AG04450 (cell line): ENCODE measurements around the gene NEUROD6. TPM values are rescaled to one million over a fixed set of nuclear protein-coding genes. Genes with fewer than 3 reads are reported as not detected.

Experiments used
- CTCF ChIA-PET: fragments of 300-600, 350-600 bp; formaldehyde crosslinking; extraction: SDS; loops from one replicate; lab custom pipeline; 2022; ENCODE audit warnings: antibody characterized with exemption, inconsistent platforms; lab: Charles Lee
- POLR2A ChIA-PET: fragments of 350-600 bp; formaldehyde crosslinking; extraction: SDS; loops from one replicate; lab custom pipeline; 2021; ENCODE audit warnings: antibody characterized with exemption, inconsistent platforms; lab: Yijun Ruan, JAX
- DNase-seq: peaks from one replicate; pipeline ENCODE4 v3.0.0-alpha.2; 2011; ENCODE audit warnings: low read depth, low spot score
- H3K27ac ChIP-seq: one replicate; pipeline ENCODE4 v1.5.1; 2012; ENCODE audit warnings: low read depth, low read length, control low read depth
- H3K27me3 ChIP-seq: one replicate; pipeline ENCODE4 v1.6.0; 2012; ENCODE audit warnings: low read length; ENCODE audit not compliant: control insufficient read depth, insufficient read depth
- H3K4me3 ChIP-seq: 2 replicates; pipeline ENCODE4 v1.5.1; 2011; ENCODE audit warnings: mild to moderate bottlenecking, low read depth, low read length, control low read depth
- H3K9me3 ChIP-seq: 2 replicates; pipeline ENCODE4 v1.5.1; 2012; ENCODE audit warnings: low read length; ENCODE audit not compliant: control insufficient read depth, insufficient read depth
- CTCF ChIP-seq: IDR thresholded peaks from 2 replicates; pipeline ENCODE4 v1.5.1; 2011; ENCODE audit warnings: low read depth, low read length, control low read depth, inconsistent platforms
- polyA plus RNA-seq: library from polyadenylated mRNA; depleted of rRNA; stranded (reverse); fragments of >200 nt; gene quantifications from 2 replicates; pipeline ENCODE4 v1.2.3, GENCODE V29; 2011

NEUROD6 gene
- polyA plus RNA-seq, 1 experiment, result not detected

GRCh38 chr7:31372231-31372959 lies 31.9 kb upstream of the NEUROD6 start:
- DNase-seq, result no peak
- H3K27me3 ChIP-seq, result no peaks in the 10 kb centered on the region
- CTCF ChIA-PET, result interaction anchor here (0.6 to 1.8 kb wide), 6 partner anchors 9 to 1107 kb away, joined by 3 to 6 read pairs (median 4); no protein-coding TSS in a partner anchor
- no peak for TF ChIP-seq CTCF
- no peak overlapping the region for H3K4me3 ChIP-seq
- POLR2A ChIA-PET, result no interaction called here
- no peaks in the 10 kb centered on the region for H3K9me3 ChIP-seq
- no peak overlapping the region for H3K27ac ChIP-seq

- Histone ChIP-seq H3K27me3 (no peaks in the 10 kb centered on the region), H3K27ac (no peak overlapping the region), H3K4me3 (no peak overlapping the region), H3K9me3 (no peaks in the 10 kb centered on the region)
- CTCF ChIA-PET, result interaction anchor here (0.6 to 1.2 kb wide), 3 partner anchors 9 to 238 kb away, joined by 3 to 5 read pairs (median 4); no protein-coding TSS in a partner anchor
- POLR2A ChIA-PET, result no interaction called here
- no peak for DNase-seq
- no peak for TF ChIP-seq CTCF
These were observed 31.1 kb upstream of the NEUROD6 start for GRCh38 chr7:31371621-31372020.

GRCh38 chr7:31370609-31371008 lies 30.1 kb upstream of the NEUROD6 start:
- H3K9me3 ChIP-seq, result no peaks in the 10 kb centered on the region
- DNase-seq, result no peak
- ChIA-PET CTCF (interaction anchor here (1.0 kb wide), 1 partner anchor 73 kb away, joined by 3 read pairs; no protein-coding TSS in a partner anchor), POLR2A (no interaction called here)
- no peak for TF ChIP-seq CTCF
- H3K27me3 ChIP-seq, result no peaks in the 10 kb centered on the region
- H3K27ac ChIP-seq, result no peak overlapping the region
- H3K4me3 ChIP-seq, result no peak overlapping the region

GRCh38 chr7:31368620-31369019 lies 28.1 kb upstream of the NEUROD6 start:
- no peak overlapping the region for H3K4me3 ChIP-seq
- H3K27me3 ChIP-seq, result no peaks in the 10 kb centered on the region
- TF ChIP-seq CTCF, result no peak
- no peaks in the 10 kb centered on the region for H3K9me3 ChIP-seq
- H3K27ac ChIP-seq, result no peak overlapping the region
- POLR2A ChIA-PET, result no interaction called here
- CTCF ChIA-PET, result no interaction called here
- DNase-seq, result no peak

GRCh38 chr7:31363496-31363895 lies 23.0 kb upstream of the NEUROD6 start:
- DNase-seq, result no peak
- Histone ChIP-seq H3K27ac (no peak overlapping the region), H3K4me3 (no peak overlapping the region), H3K27me3 (no peaks in the 10 kb centered on the region), H3K9me3 (no peaks in the 10 kb centered on the region)
- CTCF ChIA-PET, result interaction anchor here (0.9 kb wide), 1 partner anchor 9 kb away, joined by 3 read pairs; no protein-coding TSS in a partner anchor
- POLR2A ChIA-PET, result no interaction called here
- TF ChIP-seq CTCF, result no peak
